Fibroblast of mammary gland (primary cell): ENCODE results near the gene SH3BGRL2.
"Not testable (repeated sequence)": the region's sequence is repeated elsewhere in the genome, so short reads cannot be mapped to it uniquely, and the experiment has no call there.

Experiments used
- DNase-seq: peaks from one replicate; pipeline ENCODE4 v3.0.0-alpha.2; 2010; ENCODE audit warnings: low read depth
- H3K4me3 ChIP-seq: 2 replicates; pipeline ENCODE4 v1.5.1; 2011; ENCODE audit warnings: low read depth, mild to moderate bottlenecking, low read length, moderate library complexity; ENCODE audit not compliant: control insufficient read depth
- TF ChIP-seq, protein P1 (sequence below): conservative IDR thresholded peaks from 2 replicates; pipeline ENCODE4 v1.5.1; 2011; ENCODE audit warnings: low read depth, low read length, inconsistent platforms; ENCODE audit not compliant: control insufficient read depth, insufficient read depth

Gene SH3BGRL2

DNA sequence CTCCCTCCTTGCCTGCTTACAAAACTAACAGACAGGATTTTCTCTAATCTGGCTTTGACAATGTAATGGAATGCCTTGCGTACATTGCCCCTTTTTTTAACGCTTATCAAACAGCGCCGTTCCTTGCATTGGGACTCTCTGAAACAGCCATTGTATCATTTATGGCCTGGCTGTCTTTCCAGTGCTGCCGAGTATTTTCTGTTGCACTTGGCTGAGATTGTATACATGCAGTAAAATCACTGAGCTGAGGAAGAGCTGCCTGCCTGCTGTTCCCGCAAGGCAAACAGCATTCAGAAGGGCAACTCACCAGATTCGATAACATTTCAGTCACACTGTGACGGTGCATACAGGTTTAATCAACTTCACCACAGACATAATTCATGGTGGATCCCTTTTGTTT is 106.0 kb downstream of the SH3BGRL2 start:
- H3K4me3 ChIP-seq: no peak overlapping the region
- no peak for DNase-seq
- TF ChIP-seq, protein P1, sequence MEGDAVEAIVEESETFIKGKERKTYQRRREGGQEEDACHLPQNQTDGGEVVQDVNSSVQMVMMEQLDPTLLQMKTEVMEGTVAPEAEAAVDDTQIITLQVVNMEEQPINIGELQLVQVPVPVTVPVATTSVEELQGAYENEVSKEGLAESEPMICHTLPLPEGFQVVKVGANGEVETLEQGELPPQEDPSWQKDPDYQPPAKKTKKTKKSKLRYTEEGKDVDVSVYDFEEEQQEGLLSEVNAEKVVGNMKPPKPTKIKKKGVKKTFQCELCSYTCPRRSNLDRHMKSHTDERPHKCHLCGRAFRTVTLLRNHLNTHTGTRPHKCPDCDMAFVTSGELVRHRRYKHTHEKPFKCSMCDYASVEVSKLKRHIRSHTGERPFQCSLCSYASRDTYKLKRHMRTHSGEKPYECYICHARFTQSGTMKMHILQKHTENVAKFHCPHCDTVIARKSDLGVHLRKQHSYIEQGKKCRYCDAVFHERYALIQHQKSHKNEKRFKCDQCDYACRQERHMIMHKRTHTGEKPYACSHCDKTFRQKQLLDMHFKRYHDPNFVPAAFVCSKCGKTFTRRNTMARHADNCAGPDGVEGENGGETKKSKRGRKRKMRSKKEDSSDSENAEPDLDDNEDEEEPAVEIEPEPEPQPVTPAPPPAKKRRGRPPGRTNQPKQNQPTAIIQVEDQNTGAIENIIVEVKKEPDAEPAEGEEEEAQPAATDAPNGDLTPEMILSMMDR: no peak

DNA sequence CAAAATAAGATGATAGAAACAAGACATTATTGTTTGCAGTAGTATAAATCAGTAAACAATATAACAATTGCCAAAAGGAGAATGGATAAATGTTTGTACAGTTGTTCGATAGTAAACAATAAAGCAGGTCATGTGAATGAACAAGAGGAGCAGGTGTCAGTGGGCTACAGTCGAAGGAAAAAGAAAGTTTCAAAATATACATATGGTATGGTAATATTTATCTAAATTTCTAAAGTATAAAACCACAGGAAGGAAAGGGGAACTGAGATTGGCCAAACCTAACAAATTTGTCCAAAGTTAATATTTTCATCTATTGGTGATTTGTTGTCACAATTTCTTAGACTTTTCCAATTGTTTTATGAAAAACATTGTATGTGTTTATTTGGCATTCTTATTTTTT is 110.9 kb downstream of the SH3BGRL2 start:
- no peak overlapping the region for H3K4me3 ChIP-seq
- DNase-seq: no peak
- TF ChIP-seq, protein P1: no peak

DNA sequence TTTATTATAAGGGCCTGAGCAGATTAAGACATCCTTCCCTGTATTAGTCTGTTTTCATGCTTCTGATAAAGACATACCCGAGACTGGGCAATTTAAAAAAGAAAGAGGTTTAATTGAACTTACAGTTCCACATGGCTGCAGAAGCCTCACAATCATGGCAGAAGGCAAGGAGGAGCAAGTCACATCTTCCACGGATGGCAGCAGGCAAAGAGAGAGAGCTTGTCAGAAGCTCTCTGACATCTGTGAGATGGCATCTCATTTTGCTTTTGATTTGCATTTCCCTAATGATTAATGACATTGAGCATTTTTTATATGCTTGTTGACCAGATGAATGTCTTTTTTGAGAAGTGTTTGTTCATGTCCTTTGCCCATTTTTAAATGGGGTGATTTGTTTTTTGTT is 114.2 kb downstream of the SH3BGRL2 start:
- not testable (repeated sequence) for DNase-seq, H3K4me3 ChIP-seq

DNA sequence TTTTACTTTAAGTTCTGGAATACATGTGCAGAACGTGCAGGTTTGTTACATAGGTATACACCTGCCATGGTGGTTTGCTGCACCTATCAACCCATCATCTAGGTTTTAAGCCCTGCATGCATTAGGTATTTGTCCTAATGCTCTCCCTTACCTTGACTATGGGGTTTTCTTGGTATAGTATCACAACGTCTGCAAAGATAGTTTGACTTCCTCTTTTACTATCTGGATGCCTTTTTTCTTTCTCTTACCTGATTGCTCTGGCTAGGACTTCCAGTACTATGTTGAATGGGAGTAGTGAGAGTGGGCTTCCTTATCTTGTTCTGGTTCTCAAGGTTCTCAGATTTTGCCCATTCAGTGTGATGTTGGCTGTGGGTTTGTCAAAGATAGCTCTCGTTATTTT is 115.2 kb downstream of the SH3BGRL2 start:
- H3K4me3 ChIP-seq, DNase-seq: not testable (repeated sequence)

DNA sequence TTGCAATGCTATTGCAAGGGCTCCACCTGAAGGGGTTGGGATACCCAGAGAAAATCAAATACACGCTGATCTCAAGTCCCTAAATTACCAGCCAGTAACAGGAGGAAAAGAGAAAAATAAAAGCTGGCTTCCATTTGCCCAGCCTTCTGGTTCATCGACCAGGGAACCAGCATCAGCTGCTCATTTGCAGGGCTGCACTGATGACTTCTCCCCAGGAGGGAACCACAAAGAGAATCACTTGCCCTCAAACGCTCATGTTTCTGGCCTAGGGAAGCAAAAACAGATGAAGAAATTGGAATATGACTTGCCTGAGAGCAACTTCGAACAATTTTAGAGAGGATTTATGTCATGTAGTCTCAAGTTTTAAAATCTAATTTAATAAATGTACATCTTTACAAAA is 119.7 kb downstream of the SH3BGRL2 start:
- TF ChIP-seq, protein P1: no peak
- no peak for DNase-seq
- no peak overlapping the region for H3K4me3 ChIP-seq
